WTC11 (cell line): ENCODE data around the gene SLC25A25. TPM values are rescaled to one million over a fixed set of nuclear protein-coding genes. Genes with fewer than 3 reads are reported as not detected.
A peak's percentile ranks its signal among the peaks of the same experiment; 100 is the strongest.

ENCODE experiments used
- ATAC-seq: fragments of 200-7000 bp; cut with Tn5 transposase; 2 replicates; pipeline ENCODE4 v1.10.0; 2021; ENCODE audit warnings: mild to moderate bottlenecking, moderate library complexity
- CTCF ChIA-PET: fragments of 300-600 bp; sonication (Branson Sonifier 250); formaldehyde crosslinking; loops from one replicate; lab custom pipeline; 2021; ENCODE audit warnings: antibody characterized with exemption; lab: Charles Lee
- POLR2A ChIA-PET: fragments of 350-600 bp; sonication (Branson Sonifier 250); formaldehyde crosslinking; loops from one replicate; lab custom pipeline; 2021; ENCODE audit warnings: antibody characterized with exemption; lab: Charles Lee
- DNase-seq: peaks from one replicate; pipeline ENCODE4 v3.0.0; 2021; ENCODE audit warnings: low spot score
- H3K27ac Mint-ChIP-seq: 2 replicates; pipeline ENCODE4 v1.8.0; 2021; ENCODE audit warnings: mixed read lengths
- H3K27me3 Mint-ChIP-seq: 2 replicates; pipeline ENCODE4 v1.8.0; 2021; ENCODE audit warnings: low read depth, mild to moderate bottlenecking, moderate library complexity, mixed read lengths
- H3K36me3 Mint-ChIP-seq: 2 replicates; pipeline ENCODE4 v1.8.0; 2021; ENCODE audit warnings: mixed read lengths
- H3K4me1 Mint-ChIP-seq: 2 replicates; pipeline ENCODE4 v1.8.0; 2022; ENCODE audit warnings: mixed read lengths
- H3K4me3 Mint-ChIP-seq: 2 replicates; pipeline ENCODE4 v1.8.0; 2021; ENCODE audit warnings: mild to moderate bottlenecking, moderate library complexity, mixed read lengths
- H3K9me3 Mint-ChIP-seq: 2 replicates; pipeline ENCODE4 v1.8.0; 2021; ENCODE audit warnings: mixed read lengths
- ELF4 ChIP-seq: sonication (generic); formaldehyde crosslinking; IDR thresholded peaks from 2 replicates; pipeline ENCODE4 v1.8.1; 2022; ENCODE audit warnings: low read depth, mild to moderate bottlenecking, moderate library complexity, missing genetic modification reagents
- IRF2 ChIP-seq: sonication (generic); formaldehyde crosslinking; IDR thresholded peaks from 2 replicates; pipeline ENCODE4 v1.8.0; 2022; ENCODE audit warnings: low read depth, missing genetic modification reagents, borderline replicate concordance
- JAZF1 ChIP-seq: fragments of 250-450 bp; sonication (Bioruptor Pico); IDR thresholded peaks from 2 replicates; pipeline ENCODE4 v1.9.0; 2021; ENCODE audit warnings: moderate library complexity, mild to moderate bottlenecking, inconsistent platforms
- JUN ChIP-seq: sonication (generic); formaldehyde crosslinking; IDR thresholded peaks from 2 replicates; pipeline ENCODE4 v1.8.0; 2023; ENCODE audit warnings: mild to moderate bottlenecking, missing genetic modification reagents
- MYBL2 ChIP-seq: sonication (generic); formaldehyde crosslinking; IDR thresholded peaks from 2 replicates; pipeline ENCODE4 v1.8.1; 2023; ENCODE audit warnings: mild to moderate bottlenecking, moderate library complexity, missing genetic modification reagents
- NR2C2 ChIP-seq: sonication (generic); formaldehyde crosslinking; IDR thresholded peaks from 2 replicates; pipeline ENCODE4 v1.8.0; 2022; ENCODE audit warnings: mild to moderate bottlenecking, missing genetic modification reagents
- PRRX2 ChIP-seq: fragments of 250-450 bp; sonication (Bioruptor Pico); IDR thresholded peaks from 2 replicates; pipeline ENCODE4 v1.8.0; 2021; ENCODE audit warnings: mild to moderate bottlenecking
- RELA ChIP-seq: sonication (generic); formaldehyde crosslinking; IDR thresholded peaks from 2 replicates; pipeline ENCODE4 v1.8.1; 2022; ENCODE audit warnings: missing genetic modification reagents, mild to moderate bottlenecking, borderline replicate concordance
- RORB ChIP-seq: fragments of 250-450 bp; sonication (Bioruptor Pico); IDR thresholded peaks from 2 replicates; pipeline ENCODE4 v1.9.0; 2021; ENCODE audit warnings: mild to moderate bottlenecking
- SMAD4 ChIP-seq: sonication (generic); formaldehyde crosslinking; IDR thresholded peaks from 2 replicates; pipeline ENCODE4 v1.8.0; 2022; ENCODE audit warnings: mild to moderate bottlenecking, missing genetic modification reagents
- TEAD4 ChIP-seq: sonication (generic); formaldehyde crosslinking; IDR thresholded peaks from 2 replicates; pipeline ENCODE4 v1.8.0; 2022; ENCODE audit warnings: mild to moderate bottlenecking, missing genetic modification reagents
- ZNF138 ChIP-seq: sonication (generic); formaldehyde crosslinking; conservative IDR thresholded peaks from 2 replicates; pipeline ENCODE4 v1.8.1; 2022; ENCODE audit warnings: mild to moderate bottlenecking, moderate library complexity, missing genetic modification reagents
- total RNA-seq: library from RNA; stranded (reverse); gene quantifications from 3 replicates; pipeline ENCODE4 v1.2.3, GENCODE V29; 2021
- TF ChIP-seq, protein P1 (sequence below): fragments of 200-600 bp; IDR thresholded peaks from 2 replicates; pipeline ENCODE4 v1.8.0; 2022; ENCODE audit warnings: antibody characterized with exemption
- TF ChIP-seq, protein P2 (sequence below): fragments of 250-450 bp; sonication (Bioruptor Pico); IDR thresholded peaks from 2 replicates; pipeline ENCODE4 v1.9.0; 2021; ENCODE audit warnings: mild to moderate bottlenecking
- TF ChIP-seq, protein P3 (sequence below): sonication (generic); formaldehyde crosslinking; IDR thresholded peaks from 2 replicates; pipeline ENCODE4 v1.8.1; 2023; ENCODE audit warnings: mild to moderate bottlenecking, moderate library complexity, missing genetic modification reagents
- TF ChIP-seq, protein P4 (sequence below): sonication (generic); formaldehyde crosslinking; conservative IDR thresholded peaks from 2 replicates; pipeline ENCODE4 v1.8.1; 2023; ENCODE audit warnings: mild to moderate bottlenecking, low read depth, missing genetic modification reagents, moderate library complexity
- TF ChIP-seq, protein P5 (sequence below): fragments of 250-450 bp; sonication (Bioruptor Pico); IDR thresholded peaks from 2 replicates; pipeline ENCODE4 v1.8.0; 2021; ENCODE audit warnings: mild to moderate bottlenecking
- TF ChIP-seq, protein P6 (sequence below): fragments of 250-450 bp; sonication (Bioruptor Pico); IDR thresholded peaks from 2 replicates; pipeline ENCODE4 v1.9.0; 2021; ENCODE audit warnings: mild to moderate bottlenecking
- TF ChIP-seq, protein P7 (sequence below): sonication (generic); formaldehyde crosslinking; IDR thresholded peaks from 2 replicates; pipeline ENCODE4 v1.8.0; 2023; ENCODE audit warnings: mild to moderate bottlenecking, missing genetic modification reagents
- TF ChIP-seq, protein P8 (sequence below): sonication (generic); formaldehyde crosslinking; IDR thresholded peaks from 2 replicates; pipeline ENCODE4 v1.8.0; 2022; ENCODE audit warnings: mild to moderate bottlenecking, missing genetic modification reagents

Gene SLC25A25
- total RNA-seq, 1 experiment from 2014 or later: 17.4 TPM

DNA sequence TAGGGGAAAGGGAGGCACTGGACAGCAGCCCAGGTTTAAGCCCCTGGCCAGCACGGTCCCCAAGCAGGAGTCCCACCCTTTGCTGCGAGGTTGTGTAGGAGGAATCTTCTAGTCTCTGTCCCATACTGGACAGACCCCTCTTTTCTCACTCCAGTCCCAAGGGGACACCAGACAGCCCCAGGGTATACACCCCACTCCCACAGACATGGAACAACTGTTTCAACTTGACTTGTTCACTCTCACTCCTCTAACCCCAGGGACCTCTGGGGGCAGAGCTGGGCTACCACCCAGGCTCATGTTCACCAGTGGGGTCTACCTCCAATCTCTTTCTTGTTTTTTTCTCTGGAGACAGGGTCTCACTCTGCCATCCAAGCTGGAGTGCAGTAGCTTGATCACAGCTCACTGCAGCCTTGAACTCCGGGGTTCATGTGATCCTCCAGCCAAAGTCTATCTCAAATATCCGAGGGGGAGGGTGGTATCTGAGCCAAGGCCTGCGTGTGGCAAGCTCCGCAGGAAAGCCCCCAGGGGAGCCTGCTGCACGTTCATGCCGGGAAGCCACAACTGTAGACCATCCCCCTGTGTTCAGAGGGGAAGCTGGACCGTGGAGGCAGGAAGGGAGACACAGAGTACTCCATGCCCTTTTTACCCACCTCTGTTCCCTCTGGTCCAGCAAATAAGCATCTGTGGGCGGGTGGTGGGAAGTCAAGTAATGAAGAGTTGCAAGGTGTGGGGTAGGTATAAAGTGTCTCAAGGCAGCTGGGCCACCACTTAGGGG is 57.7 kb downstream of the SLC25A25 start:
- Mint-ChIP-seq H3K27ac (peak overlapping the region; percentile 89; the same call in 1 of the 2 replicates), H3K4me1 (peaks cover 17% of the 10 kb centered on the region), H3K4me3 (peak overlapping the region; percentile 80), H3K27me3 (peaks cover 15% of the 10 kb centered on the region), H3K36me3 (peaks cover 23% of the 10 kb centered on the region), H3K9me3 (peaks cover 9% of the 10 kb centered on the region)
- DNase-seq (no peak), ATAC-seq (no peak)
- TF ChIP-seq, protein P1, sequence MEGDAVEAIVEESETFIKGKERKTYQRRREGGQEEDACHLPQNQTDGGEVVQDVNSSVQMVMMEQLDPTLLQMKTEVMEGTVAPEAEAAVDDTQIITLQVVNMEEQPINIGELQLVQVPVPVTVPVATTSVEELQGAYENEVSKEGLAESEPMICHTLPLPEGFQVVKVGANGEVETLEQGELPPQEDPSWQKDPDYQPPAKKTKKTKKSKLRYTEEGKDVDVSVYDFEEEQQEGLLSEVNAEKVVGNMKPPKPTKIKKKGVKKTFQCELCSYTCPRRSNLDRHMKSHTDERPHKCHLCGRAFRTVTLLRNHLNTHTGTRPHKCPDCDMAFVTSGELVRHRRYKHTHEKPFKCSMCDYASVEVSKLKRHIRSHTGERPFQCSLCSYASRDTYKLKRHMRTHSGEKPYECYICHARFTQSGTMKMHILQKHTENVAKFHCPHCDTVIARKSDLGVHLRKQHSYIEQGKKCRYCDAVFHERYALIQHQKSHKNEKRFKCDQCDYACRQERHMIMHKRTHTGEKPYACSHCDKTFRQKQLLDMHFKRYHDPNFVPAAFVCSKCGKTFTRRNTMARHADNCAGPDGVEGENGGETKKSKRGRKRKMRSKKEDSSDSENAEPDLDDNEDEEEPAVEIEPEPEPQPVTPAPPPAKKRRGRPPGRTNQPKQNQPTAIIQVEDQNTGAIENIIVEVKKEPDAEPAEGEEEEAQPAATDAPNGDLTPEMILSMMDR: no peak
- no peak for TF ChIP-seq JUN
- TF ChIP-seq RORB (CRISPR knock-in tag): no peak
- TF ChIP-seq JAZF1 (CRISPR knock-in tag): no peak
- TF ChIP-seq RELA (CRISPR knock-in tag): no peak
- no peak for TF ChIP-seq PRRX2 (CRISPR knock-in tag)
- TF ChIP-seq MYBL2: no peak
- TF ChIP-seq NR2C2 (CRISPR knock-in tag): no peak
- TF ChIP-seq, protein P2, sequence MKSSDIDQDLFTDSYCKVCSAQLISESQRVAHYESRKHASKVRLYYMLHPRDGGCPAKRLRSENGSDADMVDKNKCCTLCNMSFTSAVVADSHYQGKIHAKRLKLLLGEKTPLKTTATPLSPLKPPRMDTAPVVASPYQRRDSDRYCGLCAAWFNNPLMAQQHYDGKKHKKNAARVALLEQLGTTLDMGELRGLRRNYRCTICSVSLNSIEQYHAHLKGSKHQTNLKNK (CRISPR knock-in tag): no peak
- TF ChIP-seq, protein P3, sequence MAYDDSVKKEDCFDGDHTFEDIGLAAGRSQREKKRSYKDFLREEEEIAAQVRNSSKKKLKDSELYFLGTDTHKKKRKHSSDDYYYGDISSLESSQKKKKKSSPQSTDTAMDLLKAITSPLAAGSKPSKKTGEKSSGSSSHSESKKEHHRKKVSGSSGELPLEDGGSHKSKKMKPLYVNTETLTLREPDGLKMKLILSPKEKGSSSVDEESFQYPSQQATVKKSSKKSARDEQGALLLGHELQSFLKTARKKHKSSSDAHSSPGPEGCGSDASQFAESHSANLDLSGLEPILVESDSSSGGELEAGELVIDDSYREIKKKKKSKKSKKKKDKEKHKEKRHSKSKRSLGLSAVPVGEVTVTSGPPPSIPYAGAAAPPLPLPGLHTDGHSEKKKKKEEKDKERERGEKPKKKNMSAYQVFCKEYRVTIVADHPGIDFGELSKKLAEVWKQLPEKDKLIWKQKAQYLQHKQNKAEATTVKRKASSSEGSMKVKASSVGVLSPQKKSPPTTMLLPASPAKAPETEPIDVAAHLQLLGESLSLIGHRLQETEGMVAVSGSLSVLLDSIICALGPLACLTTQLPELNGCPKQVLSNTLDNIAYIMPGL (CRISPR knock-in tag): no peak
- TF ChIP-seq, protein P4, sequence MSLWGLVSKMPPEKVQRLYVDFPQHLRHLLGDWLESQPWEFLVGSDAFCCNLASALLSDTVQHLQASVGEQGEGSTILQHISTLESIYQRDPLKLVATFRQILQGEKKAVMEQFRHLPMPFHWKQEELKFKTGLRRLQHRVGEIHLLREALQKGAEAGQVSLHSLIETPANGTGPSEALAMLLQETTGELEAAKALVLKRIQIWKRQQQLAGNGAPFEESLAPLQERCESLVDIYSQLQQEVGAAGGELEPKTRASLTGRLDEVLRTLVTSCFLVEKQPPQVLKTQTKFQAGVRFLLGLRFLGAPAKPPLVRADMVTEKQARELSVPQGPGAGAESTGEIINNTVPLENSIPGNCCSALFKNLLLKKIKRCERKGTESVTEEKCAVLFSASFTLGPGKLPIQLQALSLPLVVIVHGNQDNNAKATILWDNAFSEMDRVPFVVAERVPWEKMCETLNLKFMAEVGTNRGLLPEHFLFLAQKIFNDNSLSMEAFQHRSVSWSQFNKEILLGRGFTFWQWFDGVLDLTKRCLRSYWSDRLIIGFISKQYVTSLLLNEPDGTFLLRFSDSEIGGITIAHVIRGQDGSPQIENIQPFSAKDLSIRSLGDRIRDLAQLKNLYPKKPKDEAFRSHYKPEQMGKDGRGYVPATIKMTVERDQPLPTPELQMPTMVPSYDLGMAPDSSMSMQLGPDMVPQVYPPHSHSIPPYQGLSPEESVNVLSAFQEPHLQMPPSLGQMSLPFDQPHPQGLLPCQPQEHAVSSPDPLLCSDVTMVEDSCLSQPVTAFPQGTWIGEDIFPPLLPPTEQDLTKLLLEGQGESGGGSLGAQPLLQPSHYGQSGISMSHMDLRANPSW (CRISPR knock-in tag): no peak
- TF ChIP-seq SMAD4 (CRISPR knock-in tag): no peak
- TF ChIP-seq, protein P5, sequence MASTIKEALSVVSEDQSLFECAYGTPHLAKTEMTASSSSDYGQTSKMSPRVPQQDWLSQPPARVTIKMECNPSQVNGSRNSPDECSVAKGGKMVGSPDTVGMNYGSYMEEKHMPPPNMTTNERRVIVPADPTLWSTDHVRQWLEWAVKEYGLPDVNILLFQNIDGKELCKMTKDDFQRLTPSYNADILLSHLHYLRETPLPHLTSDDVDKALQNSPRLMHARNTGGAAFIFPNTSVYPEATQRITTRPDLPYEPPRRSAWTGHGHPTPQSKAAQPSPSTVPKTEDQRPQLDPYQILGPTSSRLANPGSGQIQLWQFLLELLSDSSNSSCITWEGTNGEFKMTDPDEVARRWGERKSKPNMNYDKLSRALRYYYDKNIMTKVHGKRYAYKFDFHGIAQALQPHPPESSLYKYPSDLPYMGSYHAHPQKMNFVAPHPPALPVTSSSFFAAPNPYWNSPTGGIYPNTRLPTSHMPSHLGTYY: no peak
- TF ChIP-seq, protein P6, sequence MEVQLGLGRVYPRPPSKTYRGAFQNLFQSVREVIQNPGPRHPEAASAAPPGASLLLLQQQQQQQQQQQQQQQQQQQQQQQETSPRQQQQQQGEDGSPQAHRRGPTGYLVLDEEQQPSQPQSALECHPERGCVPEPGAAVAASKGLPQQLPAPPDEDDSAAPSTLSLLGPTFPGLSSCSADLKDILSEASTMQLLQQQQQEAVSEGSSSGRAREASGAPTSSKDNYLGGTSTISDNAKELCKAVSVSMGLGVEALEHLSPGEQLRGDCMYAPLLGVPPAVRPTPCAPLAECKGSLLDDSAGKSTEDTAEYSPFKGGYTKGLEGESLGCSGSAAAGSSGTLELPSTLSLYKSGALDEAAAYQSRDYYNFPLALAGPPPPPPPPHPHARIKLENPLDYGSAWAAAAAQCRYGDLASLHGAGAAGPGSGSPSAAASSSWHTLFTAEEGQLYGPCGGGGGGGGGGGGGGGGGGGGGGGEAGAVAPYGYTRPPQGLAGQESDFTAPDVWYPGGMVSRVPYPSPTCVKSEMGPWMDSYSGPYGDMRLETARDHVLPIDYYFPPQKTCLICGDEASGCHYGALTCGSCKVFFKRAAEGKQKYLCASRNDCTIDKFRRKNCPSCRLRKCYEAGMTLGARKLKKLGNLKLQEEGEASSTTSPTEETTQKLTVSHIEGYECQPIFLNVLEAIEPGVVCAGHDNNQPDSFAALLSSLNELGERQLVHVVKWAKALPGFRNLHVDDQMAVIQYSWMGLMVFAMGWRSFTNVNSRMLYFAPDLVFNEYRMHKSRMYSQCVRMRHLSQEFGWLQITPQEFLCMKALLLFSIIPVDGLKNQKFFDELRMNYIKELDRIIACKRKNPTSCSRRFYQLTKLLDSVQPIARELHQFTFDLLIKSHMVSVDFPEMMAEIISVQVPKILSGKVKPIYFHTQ (CRISPR knock-in tag): no peak
- no peak for TF ChIP-seq TEAD4 (CRISPR knock-in tag)
- TF ChIP-seq ELF4 (CRISPR knock-in tag): no peak
- no peak for TF ChIP-seq IRF2 (CRISPR knock-in tag)
- TF ChIP-seq ZNF138 (CRISPR knock-in tag): no peak
- TF ChIP-seq, protein P7, sequence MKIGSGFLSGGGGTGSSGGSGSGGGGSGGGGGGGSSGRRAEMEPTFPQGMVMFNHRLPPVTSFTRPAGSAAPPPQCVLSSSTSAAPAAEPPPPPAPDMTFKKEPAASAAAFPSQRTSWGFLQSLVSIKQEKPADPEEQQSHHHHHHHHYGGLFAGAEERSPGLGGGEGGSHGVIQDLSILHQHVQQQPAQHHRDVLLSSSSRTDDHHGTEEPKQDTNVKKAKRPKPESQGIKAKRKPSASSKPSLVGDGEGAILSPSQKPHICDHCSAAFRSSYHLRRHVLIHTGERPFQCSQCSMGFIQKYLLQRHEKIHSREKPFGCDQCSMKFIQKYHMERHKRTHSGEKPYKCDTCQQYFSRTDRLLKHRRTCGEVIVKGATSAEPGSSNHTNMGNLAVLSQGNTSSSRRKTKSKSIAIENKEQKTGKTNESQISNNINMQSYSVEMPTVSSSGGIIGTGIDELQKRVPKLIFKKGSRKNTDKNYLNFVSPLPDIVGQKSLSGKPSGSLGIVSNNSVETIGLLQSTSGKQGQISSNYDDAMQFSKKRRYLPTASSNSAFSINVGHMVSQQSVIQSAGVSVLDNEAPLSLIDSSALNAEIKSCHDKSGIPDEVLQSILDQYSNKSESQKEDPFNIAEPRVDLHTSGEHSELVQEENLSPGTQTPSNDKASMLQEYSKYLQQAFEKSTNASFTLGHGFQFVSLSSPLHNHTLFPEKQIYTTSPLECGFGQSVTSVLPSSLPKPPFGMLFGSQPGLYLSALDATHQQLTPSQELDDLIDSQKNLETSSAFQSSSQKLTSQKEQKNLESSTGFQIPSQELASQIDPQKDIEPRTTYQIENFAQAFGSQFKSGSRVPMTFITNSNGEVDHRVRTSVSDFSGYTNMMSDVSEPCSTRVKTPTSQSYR (CRISPR knock-in tag): no peak
- TF ChIP-seq, protein P8, sequence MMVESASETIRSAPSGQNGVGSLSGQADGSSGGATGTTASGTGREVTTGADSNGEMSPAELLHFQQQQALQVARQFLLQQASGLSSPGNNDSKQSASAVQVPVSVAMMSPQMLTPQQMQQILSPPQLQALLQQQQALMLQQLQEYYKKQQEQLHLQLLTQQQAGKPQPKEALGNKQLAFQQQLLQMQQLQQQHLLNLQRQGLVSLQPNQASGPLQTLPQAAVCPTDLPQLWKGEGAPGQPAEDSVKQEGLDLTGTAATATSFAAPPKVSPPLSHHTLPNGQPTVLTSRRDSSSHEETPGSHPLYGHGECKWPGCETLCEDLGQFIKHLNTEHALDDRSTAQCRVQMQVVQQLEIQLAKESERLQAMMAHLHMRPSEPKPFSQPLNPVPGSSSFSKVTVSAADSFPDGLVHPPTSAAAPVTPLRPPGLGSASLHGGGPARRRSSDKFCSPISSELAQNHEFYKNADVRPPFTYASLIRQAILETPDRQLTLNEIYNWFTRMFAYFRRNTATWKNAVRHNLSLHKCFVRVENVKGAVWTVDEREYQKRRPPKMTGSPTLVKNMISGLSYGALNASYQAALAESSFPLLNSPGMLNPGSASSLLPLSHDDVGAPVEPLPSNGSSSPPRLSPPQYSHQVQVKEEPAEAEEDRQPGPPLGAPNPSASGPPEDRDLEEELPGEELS (CRISPR knock-in tag): no peak
- ChIA-PET CTCF (interaction anchor here (0.8 to 3.7 kb wide), 48 partner anchors 8 to 228 kb away, joined by 3 to 44 read pairs (median 5); partner anchors contain the start of genes BBLN, CIZ1, DNM1 and GOLGA2), POLR2A (interaction anchor here (1.6 kb wide), 1 partner anchor 34 kb away, joined by 6 read pairs; the partner anchor contains the start of gene BBLN)
